ENCODE measurements around the gene TCEANC2.

DNA sequence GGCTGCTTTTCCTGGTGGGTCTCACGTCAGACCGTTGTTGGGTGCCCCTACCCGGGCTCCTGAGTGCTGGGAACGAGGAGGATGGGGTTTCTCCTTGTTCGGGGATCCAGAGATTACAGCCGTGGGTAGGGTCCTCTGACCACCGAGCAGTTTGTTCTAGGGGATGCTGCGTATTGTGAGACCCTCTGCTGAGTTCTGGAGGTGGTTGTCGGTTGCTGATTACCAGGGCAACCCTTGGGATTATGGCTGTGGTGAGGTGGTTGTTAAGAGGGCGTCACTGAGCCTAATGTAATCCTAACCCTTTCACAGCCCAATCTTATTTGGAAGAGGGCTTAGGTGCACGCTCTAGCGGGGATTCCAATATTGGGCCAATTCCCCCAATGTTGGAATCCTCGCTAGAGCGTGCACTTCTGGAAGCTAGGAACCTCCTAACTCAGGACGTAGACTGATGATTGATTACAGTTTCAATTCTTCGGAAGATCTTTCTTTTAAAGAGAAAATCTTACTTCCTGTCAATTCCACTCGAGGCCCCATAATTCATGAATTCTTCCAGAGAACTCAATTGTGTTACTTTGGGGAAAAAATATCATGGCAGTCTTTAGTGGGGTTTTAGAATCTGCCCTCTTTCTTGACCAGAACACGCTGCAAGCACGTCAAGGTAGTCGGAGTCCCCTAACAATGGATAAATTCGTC is 483 bp downstream of the TCEANC2 start:
- TF ChIP-seq EZH2phosphoT487 (IDR thresholded peaks at IDR 0.05; ENCODE audit: low read depth), result no peak
- TF ChIP-seq, protein P1, sequence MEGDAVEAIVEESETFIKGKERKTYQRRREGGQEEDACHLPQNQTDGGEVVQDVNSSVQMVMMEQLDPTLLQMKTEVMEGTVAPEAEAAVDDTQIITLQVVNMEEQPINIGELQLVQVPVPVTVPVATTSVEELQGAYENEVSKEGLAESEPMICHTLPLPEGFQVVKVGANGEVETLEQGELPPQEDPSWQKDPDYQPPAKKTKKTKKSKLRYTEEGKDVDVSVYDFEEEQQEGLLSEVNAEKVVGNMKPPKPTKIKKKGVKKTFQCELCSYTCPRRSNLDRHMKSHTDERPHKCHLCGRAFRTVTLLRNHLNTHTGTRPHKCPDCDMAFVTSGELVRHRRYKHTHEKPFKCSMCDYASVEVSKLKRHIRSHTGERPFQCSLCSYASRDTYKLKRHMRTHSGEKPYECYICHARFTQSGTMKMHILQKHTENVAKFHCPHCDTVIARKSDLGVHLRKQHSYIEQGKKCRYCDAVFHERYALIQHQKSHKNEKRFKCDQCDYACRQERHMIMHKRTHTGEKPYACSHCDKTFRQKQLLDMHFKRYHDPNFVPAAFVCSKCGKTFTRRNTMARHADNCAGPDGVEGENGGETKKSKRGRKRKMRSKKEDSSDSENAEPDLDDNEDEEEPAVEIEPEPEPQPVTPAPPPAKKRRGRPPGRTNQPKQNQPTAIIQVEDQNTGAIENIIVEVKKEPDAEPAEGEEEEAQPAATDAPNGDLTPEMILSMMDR (IDR thresholded peaks at IDR 0.05; ENCODE audit: low read depth, low read length), result no peak
